ENCODE measurements around the gene MRAS.

MRAS gene

GRCh38 chr3:138389841-138390581 is 41.6 kb downstream of the MRAS start:
- no peak for DNase-seq
- peaks cover 8% of the 10 kb centered on the region for H3K9me3 Mint-ChIP-seq
- no peak for TF ChIP-seq CTCF (IDR thresholded peaks at IDR 0.05)

DNA sequence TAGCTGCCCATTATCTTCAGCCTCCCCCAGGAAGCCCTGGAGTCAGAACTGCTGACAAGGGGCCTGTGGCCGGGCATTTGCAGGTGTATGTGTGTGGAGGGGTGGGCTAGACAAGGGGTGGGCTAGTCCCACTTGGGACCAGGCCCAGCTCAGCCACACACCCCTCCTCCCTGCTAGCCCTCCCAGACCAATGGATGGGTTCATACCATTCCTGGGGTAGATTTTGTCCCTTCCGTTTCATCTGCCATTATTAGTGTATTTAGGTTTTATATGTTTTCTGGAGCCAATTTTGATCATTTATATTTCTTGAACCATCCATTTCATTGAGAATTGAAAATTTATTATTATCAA is 42.2 kb downstream of the MRAS start:
- peaks cover 3% of the 10 kb centered on the region for H3K27me3 Mint-ChIP-seq (ENCODE audit: low read depth, poor library complexity)
- no peak for DNase-seq
- peaks cover 16% of the 10 kb centered on the region for H3K36me3 Mint-ChIP-seq (ENCODE audit: low read depth)
- H3K4me3 Mint-ChIP-seq: no peak overlapping the region
- TF ChIP-seq CTCF (IDR thresholded peaks at IDR 0.05): no peak
- H3K27ac Mint-ChIP-seq: peak overlapping the region; percentile 81
- peaks cover 15% of the 10 kb centered on the region for H3K4me1 Mint-ChIP-seq
- H3K9me3 Mint-ChIP-seq: peaks cover 8% of the 10 kb centered on the region

More at GRCh38 chr3:138389841-138390581, 41.6 kb downstream of the MRAS start:
- peaks cover 15% of the 10 kb centered on the region for H3K4me1 Mint-ChIP-seq
- no peak overlapping the region for H3K4me3 Mint-ChIP-seq
- H3K27me3 Mint-ChIP-seq (ENCODE audit: low read depth, poor library complexity): peaks cover 3% of the 10 kb centered on the region
- peaks cover 18% of the 10 kb centered on the region for H3K36me3 Mint-ChIP-seq (ENCODE audit: low read depth)
- peak overlapping the region; percentile 81 for H3K27ac Mint-ChIP-seq

DNA sequence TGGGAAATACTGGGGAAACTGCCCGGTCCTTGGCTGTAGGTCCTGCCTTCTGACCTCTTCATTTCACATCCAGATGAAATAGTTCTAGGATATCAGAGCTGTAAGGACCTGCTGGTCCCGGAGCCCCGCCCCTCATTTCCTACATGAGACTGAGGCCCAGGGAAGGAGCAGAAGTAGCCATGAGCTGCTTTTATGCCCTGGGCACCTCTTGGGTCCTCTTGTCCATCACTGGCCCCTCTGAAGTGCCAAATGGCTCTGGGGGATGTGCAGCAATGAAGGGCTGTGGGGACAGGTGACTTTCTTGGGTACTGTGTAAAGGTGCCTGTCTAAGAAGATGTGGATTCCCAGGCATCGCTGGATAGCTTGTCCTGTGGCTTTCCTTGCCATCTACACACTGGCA is 45.8 kb downstream of the MRAS start:
- H3K4me3 Mint-ChIP-seq: no peak overlapping the region
- H3K36me3 Mint-ChIP-seq (ENCODE audit: low read depth): no peaks in the 10 kb centered on the region
- H3K4me1 Mint-ChIP-seq: peaks cover 21% of the 10 kb centered on the region
- no peak overlapping the region for H3K27ac Mint-ChIP-seq
- no peaks in the 10 kb centered on the region for H3K9me3 Mint-ChIP-seq
- TF ChIP-seq CTCF (IDR thresholded peaks at IDR 0.05): no peak
- no peak for DNase-seq
- H3K27me3 Mint-ChIP-seq (ENCODE audit: low read depth, poor library complexity): peaks cover 3% of the 10 kb centered on the region

DNA sequence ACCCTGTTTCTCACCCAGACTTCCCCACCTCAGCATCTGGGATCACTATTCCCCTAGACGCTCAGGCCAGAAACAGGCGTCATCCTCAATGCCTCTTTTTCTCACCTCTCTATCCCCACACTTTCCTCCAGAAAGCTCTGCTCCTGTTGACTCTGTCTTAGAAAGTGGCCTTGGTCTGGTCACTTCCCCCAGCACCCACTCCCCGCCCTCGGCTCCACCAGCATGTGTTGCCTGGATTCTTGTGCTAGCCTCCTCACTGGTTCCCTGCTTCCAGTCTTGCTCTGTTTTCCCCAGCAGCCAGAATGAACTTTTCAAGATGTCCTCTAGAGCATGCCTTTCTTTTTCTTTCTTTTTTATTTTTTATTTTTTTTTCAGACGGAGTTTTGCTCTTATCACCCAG is 46.3 kb downstream of the MRAS start:
- Mint-ChIP-seq H3K4me3 (no peak overlapping the region), H3K4me1 (peaks cover 19% of the 10 kb centered on the region), H3K9me3 (no peaks in the 10 kb centered on the region), H3K27ac (no peak overlapping the region), H3K36me3 (ENCODE audit: low read depth) (peaks cover 3% of the 10 kb centered on the region), H3K27me3 (ENCODE audit: low read depth, poor library complexity) (peaks cover 3% of the 10 kb centered on the region)
- DNase-seq: no peak
- TF ChIP-seq CTCF (IDR thresholded peaks at IDR 0.05): no peak

DNA sequence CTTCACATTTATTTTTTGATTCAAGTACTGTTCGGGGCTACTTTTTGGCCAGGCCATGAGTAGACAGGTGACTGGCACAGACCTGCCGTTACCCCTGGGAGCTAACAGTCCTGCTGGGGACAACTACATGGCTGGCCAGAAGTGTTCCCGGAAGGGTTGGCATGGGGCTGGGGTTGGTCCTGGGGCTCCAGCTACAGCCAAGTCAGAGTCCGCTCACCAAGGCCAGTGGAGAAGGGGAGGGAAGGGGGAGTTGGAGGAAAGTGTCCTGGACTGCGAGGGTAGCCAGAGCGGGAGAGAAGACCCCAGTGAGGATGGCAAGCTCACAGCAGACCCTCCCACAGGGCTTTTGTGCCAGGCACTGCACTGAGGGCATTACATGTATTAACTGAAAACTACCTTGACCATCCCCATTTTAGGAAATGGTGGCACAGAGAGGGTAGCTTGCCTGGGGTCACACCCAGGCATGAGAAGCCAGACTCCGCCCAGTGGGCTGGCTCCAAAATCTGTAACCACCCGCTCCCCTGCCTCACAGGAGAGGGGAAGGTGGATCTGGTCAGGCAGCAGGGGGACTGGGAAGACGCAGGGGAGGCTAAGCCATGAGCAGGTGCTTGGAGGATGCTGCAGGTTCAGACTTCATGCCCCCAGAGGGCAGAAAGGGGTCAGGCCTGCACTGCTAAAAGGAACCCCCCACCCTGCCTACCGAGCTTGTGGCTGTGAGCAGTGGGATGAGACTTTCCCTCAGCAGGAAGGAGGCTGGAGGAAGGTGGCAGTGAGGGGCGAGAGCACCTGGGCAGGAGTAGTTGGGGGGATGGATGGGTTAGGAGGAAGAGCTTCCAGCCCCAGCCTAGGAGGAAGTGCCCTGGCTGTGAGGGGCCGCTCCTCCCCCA is 47.7 kb downstream of the MRAS start:
- H3K27me3 Mint-ChIP-seq (ENCODE audit: low read depth, poor library complexity): peaks cover 3% of the 10 kb centered on the region
- peak overlapping the region; percentile 68 for H3K27ac Mint-ChIP-seq
- no peak overlapping the region for H3K4me3 Mint-ChIP-seq
- no peak for TF ChIP-seq CTCF (IDR thresholded peaks at IDR 0.05)
- no peaks in the 10 kb centered on the region for H3K9me3 Mint-ChIP-seq
- peaks cover 19% of the 10 kb centered on the region for H3K4me1 Mint-ChIP-seq
- no peak for DNase-seq
- peaks cover 13% of the 10 kb centered on the region for H3K36me3 Mint-ChIP-seq (ENCODE audit: low read depth)
